GM18858 (cell line): ENCODE measurements around the gene ETS1.

Source experiments
- ATAC-seq: cut with Tn5 transposase; IDR thresholded peaks from one replicate; pipeline ENCODE4 v1.9.1; 2021; ENCODE audit not compliant: unreplicated experiment

ETS1 gene

DNA sequence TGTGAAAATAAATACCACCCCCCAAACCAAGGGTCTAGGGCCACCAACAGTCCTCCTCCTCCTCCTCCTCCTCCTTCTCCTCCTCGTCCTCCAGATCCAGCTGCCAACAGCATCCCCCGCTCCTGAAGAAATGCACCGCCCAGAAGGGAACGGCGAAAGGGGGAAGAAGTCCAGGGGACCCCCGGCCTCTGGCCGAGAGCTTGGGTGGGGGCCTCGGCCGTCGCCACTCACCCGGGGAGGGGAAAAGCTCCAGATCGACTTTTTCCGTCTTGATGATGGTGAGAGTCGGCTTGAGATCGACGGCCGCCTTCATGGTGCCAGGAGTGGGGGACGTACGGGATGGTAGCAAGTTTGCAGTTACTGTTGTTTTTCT, 65.7 kb downstream of the ETS1 start:
- ATAC-seq = no peak

DNA sequence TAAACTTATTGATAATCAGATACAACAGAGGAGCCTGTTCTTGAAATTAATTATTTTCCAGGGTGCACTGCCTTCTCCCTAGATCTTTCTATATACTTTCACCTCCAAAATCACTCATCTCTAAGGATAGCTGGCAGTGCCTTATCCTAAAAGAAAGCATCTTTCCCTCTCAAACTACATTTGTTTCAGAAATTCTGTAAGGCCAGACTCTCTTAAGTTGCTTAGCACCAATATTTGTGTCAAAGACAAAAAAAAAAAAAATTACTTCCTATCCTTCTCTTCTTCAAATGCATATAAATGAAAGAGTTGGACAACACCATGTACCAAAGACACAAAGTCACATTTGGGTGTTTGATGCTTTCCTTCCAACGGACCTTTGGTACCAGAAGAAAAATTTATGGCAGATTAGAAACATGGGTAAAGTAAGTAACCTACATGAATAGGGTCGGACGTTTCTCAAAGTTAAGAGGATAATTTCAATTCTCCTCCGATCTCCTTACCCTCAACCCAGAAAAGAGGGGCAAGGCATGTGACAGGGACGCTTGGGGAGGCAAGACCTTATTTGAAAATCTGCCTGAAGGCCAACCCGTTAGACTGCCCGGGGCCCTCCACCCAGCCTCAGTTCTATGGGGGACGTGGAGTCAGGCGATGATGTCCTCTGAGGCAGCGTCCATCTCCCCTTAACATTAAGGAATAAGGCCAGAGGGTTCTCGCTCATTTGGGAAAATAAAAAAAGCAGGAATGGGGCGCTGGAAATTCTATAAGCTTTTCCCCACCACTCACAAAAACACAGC, 66.3 kb downstream of the ETS1 start:
- ATAC-seq = no peak

DNA sequence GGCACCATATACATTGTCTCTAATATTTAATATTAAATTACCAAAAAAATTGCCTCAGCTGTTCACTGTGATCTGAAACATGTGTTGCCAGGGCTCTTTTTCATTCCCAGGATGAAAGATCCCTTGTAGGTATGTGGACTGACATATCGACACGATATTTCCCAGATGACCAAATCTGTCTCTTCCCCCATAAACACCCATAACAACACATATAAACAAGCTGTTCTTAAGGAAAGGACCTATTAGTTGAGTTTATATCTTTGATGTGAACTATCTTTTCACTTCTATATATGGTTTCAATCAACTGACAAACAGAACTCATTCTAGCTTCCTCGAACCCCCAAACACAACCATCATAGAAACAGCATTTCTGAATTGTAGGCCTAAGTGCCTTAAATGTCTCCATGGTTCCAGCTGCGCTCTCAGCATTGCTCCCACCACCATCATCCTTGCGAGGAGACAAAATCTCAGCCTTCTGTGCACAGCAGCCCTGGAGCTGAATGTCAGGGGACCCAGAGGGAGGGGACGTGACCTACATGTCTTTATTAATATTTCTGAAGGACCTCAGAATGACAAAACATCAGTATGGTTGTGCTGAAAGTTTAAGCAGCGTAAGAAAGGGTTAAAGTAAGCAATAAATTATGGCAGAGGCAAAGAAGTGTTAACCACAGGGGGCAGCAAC, 67.0 kb downstream of the ETS1 start:
- no peak for ATAC-seq

- no peak for ATAC-seq
These were observed 68.0 kb downstream of the ETS1 start for GRCh38 chr11:128519338-128519737.

DNA sequence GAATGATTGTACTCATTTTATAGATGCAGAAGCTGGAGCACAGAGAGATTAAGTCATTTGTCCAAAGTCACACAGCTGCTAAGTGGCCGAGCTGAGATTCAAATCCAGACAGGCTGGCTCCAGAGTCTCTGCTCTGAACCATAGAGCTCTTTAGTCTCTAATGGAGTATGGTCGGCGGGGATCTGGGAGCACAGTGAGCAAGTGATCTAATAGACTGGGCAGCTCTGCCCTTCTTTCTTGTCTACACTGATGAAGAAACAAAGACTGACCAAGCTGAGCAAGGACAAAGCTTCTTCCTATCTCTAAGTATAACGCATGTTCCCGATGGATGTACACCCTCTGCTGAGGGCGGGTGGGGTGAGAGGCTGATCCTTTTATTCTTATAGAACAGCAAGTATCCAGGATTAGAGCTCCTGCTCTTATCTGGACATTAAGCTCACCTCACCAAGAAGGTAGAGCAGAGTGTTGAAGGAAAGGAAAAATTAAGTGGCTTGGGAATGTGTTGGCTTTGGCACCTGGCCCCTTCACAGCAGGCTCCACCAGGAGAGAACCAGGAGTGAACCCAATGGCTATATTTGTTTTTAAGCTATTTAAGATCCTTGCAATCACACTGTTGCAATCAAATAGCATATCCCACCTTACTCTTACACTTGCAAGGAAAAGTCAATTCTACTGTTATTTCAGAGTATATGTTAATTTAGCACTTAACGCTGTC, 68.7 kb downstream of the ETS1 start:
- ATAC-seq = no peak

- ATAC-seq = no peak
These were observed 69.7 kb downstream of the ETS1 start for GRCh38 chr11:128517451-128518230.

- ATAC-seq = no peak
These were observed 70.5 kb downstream of the ETS1 start for GRCh38 chr11:128516886-128517285.

- ATAC-seq = no peak
These were observed 71.3 kb downstream of the ETS1 start for GRCh38 chr11:128515826-128516778.

- no peak for ATAC-seq
These were observed 72.3 kb downstream of the ETS1 start for GRCh38 chr11:128515086-128515485.

GRCh38 chr11:128513915-128514681, 73.3 kb downstream of the ETS1 start:
- ATAC-seq = no peak

- ATAC-seq = no peak
These were observed 74.8 kb downstream of the ETS1 start for GRCh38 chr11:128512474-128512996.

DNA sequence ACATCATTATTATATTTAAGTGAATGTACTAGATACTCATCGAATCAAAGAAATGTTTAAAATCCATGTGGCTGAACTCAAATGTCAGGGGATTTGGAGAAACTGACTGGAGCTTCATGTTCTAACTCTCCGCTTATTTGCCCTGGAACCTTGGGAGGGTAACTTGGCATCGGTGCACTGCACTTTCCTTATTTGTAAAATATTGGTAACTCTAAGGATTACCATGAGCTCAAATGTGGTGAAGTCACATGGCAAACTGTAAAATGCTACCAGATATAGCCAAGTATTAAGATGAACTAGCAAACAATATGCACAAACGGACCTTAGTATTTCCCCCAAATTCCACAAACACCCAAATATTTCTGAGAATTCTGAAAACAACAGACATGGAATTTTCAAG, 75.6 kb downstream of the ETS1 start:
- no peak for ATAC-seq

- no peak for ATAC-seq
These were observed 77.6 kb downstream of the ETS1 start for GRCh38 chr11:128509621-128510389.

- ATAC-seq = no peak
These were observed 78.4 kb downstream of the ETS1 start for GRCh38 chr11:128508770-128509510.

GRCh38 chr11:128507936-128508335, 79.4 kb downstream of the ETS1 start:
- ATAC-seq = no peak

GRCh38 chr11:128506999-128507611, 80.3 kb downstream of the ETS1 start:
- ATAC-seq = no peak

GRCh38 chr11:128506356-128506755, 81.0 kb downstream of the ETS1 start:
- ATAC-seq = no peak
